ENCODE measurements around the gene AXL. TPM values are rescaled to one million over a fixed set of nuclear protein-coding genes. Genes with fewer than 3 reads are reported as not detected.

AXL gene
- total and polyA plus RNA-seq, 9 of the 15 experiments (the other 6 are each of a cell fraction or from before 2014, with no cell fraction given) = 0.80 to 6.6 (median 1.6) TPM

- ChIA-PET POLR2A (no interaction called here), CTCF (ENCODE audit: low intra/inter-chr PET ratio) (no interaction called here)
- Histone ChIP-seq H3K36me3 (ENCODE audit: control insufficient read depth, insufficient read depth, low read length) (no peaks in the 10 kb centered on the region), H2AFZ (ENCODE audit: low read depth, low read length) (no peak overlapping the region), H3K9me3 (replicated peaks; ENCODE audit: control insufficient read depth, insufficient read depth, low read depth, low read length) (no peaks in the 10 kb centered on the region), H3K4me1 (replicated peaks in 1 of 2; ENCODE audit: control insufficient read depth in 2 of 2, insufficient read depth in 2 of 2, low read length in 2 of 2) (peaks cover 0 to 10% of the 10 kb centered on the region in 2 experiments; a peak in 2 of 5 replicates), H3K9ac (ENCODE audit: insufficient read depth in 1 of 2, low read depth in 2 of 2, low read length in 2 of 2) (no peak overlapping the region), H3K9me1 (ENCODE audit: control insufficient read depth, insufficient read depth, low read length) (no peaks in the 10 kb centered on the region), H3K4me2 (ENCODE audit: insufficient read depth, low read length) (no peak overlapping the region), H3K79me2 (ENCODE audit: control insufficient read depth, insufficient read depth, low read length) (no peaks in the 10 kb centered on the region), H3K4me3 (no peak overlapping the region), H3K27ac (ENCODE audit: extremely low read depth, low read depth, low read length) (no peak overlapping the region), H3K27me3 (ENCODE audit: control insufficient read depth in 2 of 2, insufficient read depth in 2 of 2, low read length in 2 of 2) (peaks cover 0 to 14% of the 10 kb centered on the region in 2 experiments; a peak in 2 of 5 replicates), H4K20me1 (replicated peaks; ENCODE audit: control insufficient read depth, insufficient read depth, low read length) (no peaks in the 10 kb centered on the region)
- BruUV-seq (replicated peaks) = no TSS peak
- FAIRE-seq (no peak), ATAC-seq (no peak), DNase-seq (ENCODE audit: extremely low read depth in 1 of 4, low spot score in 3 of 4) (no peak)
- intact Hi-C loops (cut with micrococcal nuclease) (no loop called here), in situ Hi-C loops (cut with MboI) (no loop called here)
- 36% methylated on average over 4 of the region's 4 CpGs for WGBS (ENCODE audit: insufficient coverage, low coverage, missing lambda C conversion rate)
- TF ChIP-seq PHB (CRISPR knock-in tag; IDR thresholded peaks at IDR 0.05) (no peak), PCBP1 (IDR thresholded peaks at IDR 0.05; ENCODE audit: low read depth, low read length, poor library complexity, severe bottlenecking) (no peak), NFRKB (IDR thresholded peaks at IDR 0.05; ENCODE audit: low read depth) (no peak), NR4A1 (CRISPR knock-in tag; IDR thresholded peaks at IDR 0.05) (no peak), NR4A1 (tag; IDR thresholded peaks at IDR 0.05) (no peak), CSDE1 (IDR thresholded peaks at IDR 0.05) (no peak), VEZF1 (CRISPR knock-in tag; IDR thresholded peaks at IDR 0.05) (no peak), GATAD2B (IDR thresholded peaks at IDR 0.05; ENCODE audit: borderline replicate concordance) (no peak), RFX1 (IDR thresholded peaks at IDR 0.05) (no peak), NR2C2 (CRISPR knock-in tag; IDR thresholded peaks at IDR 0.05) (no peak), NR2C2 (tag; IDR thresholded peaks at IDR 0.05) (no peak), ZNF778 (CRISPR knock-in tag; IDR thresholded peaks at IDR 0.05) (no peak), EHMT2 (IDR thresholded peaks at IDR 0.05) (no peak)
- TF ChIP-seq, protein P1, sequence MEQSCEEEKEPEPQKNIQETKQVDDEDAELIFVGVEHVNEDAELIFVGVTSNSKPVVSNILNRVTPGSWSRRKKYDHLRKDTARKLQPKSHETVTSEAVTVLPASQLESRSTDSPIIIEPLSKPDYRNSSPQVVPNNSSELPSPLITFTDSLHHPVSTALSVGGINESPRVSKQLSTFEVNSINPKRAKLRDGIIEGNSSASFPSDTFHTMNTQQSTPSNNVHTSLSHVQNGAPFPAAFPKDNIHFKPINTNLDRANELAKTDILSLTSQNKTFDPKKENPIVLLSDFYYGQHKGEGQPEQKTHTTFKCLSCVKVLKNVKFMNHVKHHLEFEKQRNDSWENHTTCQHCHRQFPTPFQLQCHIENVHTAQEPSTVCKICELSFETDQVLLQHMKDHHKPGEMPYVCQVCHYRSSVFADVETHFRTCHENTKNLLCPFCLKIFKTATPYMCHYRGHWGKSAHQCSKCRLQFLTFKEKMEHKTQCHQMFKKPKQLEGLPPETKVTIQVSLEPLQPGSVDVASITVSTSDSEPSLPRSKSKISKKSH (CRISPR knock-in tag; IDR thresholded peaks at IDR 0.05) = no peak
- TF ChIP-seq, protein P2, sequence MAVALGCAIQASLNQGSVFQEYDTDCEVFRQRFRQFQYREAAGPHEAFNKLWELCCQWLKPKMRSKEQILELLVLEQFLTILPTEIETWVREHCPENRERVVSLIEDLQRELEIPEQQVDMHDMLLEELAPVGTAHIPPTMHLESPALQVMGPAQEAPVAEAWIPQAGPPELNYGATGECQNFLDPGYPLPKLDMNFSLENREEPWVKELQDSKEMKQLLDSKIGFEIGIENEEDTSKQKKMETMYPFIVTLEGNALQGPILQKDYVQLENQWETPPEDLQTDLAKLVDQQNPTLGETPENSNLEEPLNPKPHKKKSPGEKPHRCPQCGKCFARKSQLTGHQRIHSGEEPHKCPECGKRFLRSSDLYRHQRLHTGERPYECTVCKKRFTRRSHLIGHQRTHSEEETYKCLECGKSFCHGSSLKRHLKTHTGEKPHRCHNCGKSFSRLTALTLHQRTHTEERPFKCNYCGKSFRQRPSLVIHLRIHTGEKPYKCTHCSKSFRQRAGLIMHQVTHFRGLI (CRISPR knock-in tag; IDR thresholded peaks at IDR 0.05) = no peak
- TF ChIP-seq, protein P3, sequence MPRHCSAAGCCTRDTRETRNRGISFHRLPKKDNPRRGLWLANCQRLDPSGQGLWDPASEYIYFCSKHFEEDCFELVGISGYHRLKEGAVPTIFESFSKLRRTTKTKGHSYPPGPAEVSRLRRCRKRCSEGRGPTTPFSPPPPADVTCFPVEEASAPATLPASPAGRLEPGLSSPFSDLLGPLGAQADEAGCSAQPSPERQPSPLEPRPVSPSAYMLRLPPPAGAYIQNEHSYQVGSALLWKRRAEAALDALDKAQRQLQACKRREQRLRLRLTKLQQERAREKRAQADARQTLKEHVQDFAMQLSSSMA (CRISPR knock-in tag; IDR thresholded peaks at IDR 0.05) = no peak
These were observed 16.5 kb downstream of the AXL start for GRCh38 chr19:41235480-41235879.
